SK-N-MC (cell line): Measurements from ENCODE around the gene CASZ1.

ENCODE experiments used
- DNase-seq: peaks from one replicate; pipeline ENCODE4 v3.0.0-alpha.2; 2011; ENCODE audit warnings: low read depth, low spot score
- H3K27ac ChIP-seq: fragments of 200-600 bp; sonication (generic); 2 replicates; pipeline ENCODE4 v1.5.1; 2016; ENCODE audit warnings: mixed run types
- H3K36me3 ChIP-seq: fragments of 200-600 bp; sonication (generic); 2 replicates; pipeline ENCODE4 v1.6.1; 2017; ENCODE audit warnings: antibody characterized with exemption, low read length, mixed read lengths; ENCODE audit not compliant: insufficient read depth
- H3K4me3 ChIP-seq: fragments of 200-600 bp; sonication (generic); 2 replicates; pipeline ENCODE4 v1.5.1; 2016
- H3K9ac ChIP-seq: fragments of 200-600 bp; sonication (generic); 2 replicates; pipeline ENCODE4 v1.8.0; 2017; ENCODE audit warnings: mixed run types, mixed read lengths; ENCODE audit not compliant: insufficient read length
- H3K9me3 ChIP-seq: fragments of 200-600 bp; sonication (generic); 2 replicates; pipeline ENCODE4 v1.6.1; 2017; ENCODE audit warnings: low read depth, mild to moderate bottlenecking, antibody characterized with exemption, low read length, moderate library complexity, mixed read lengths
- EZH2 ChIP-seq: fragments of 200-600 bp; sonication (generic); IDR thresholded peaks from one replicate; pipeline ENCODE4 v1.6.1; 2017; ENCODE audit warnings: antibody characterized with exemption
- FOXP2 ChIP-seq: optimal IDR thresholded peaks from 2 replicates; pipeline ENCODE3; 2011; ENCODE audit warnings: mild to moderate bottlenecking, moderate library complexity; ENCODE audit not compliant: insufficient read depth; ENCODE audit errors: extremely low read length, control extremely low read depth
- POLR2AphosphoS5 ChIP-seq: IDR thresholded peaks from 2 replicates; pipeline ENCODE4 v1.6.1; 2012; ENCODE audit warnings: mild to moderate bottlenecking, low read depth, low read length, borderline replicate concordance

Gene CASZ1

GRCh38 chr1:10724511-10724910, 71.9 kb downstream of the CASZ1 start:
- H3K27ac ChIP-seq, result peak overlapping the region; percentile 78; the same call in 1 of the 2 replicates
- H3K36me3 ChIP-seq, result no peaks in the 10 kb centered on the region
- H3K4me3 ChIP-seq, result peak overlapping the region; percentile 73
- no peak for DNase-seq
- H3K9ac ChIP-seq, result no peak overlapping the region
- no peaks in the 10 kb centered on the region for H3K9me3 ChIP-seq
- TF ChIP-seq POLR2AphosphoS5, result no peak
- TF ChIP-seq EZH2, result no peak
- no peak for TF ChIP-seq FOXP2

- no peak for DNase-seq
- Histone ChIP-seq H3K36me3 (no peaks in the 10 kb centered on the region), H3K4me3 (peak overlapping the region; percentile 73; the same call in 1 of the 2 replicates), H3K9me3 (no peaks in the 10 kb centered on the region), H3K9ac (no peak overlapping the region), H3K27ac (peak overlapping the region; percentile 78; the same call in 1 of the 2 replicates)
- TF ChIP-seq EZH2 (no peak), FOXP2 (no peak), POLR2AphosphoS5 (no peak)
These were observed 72.4 kb downstream of the CASZ1 start for GRCh38 chr1:10724052-10724494.

- H3K4me3 ChIP-seq, result no peak overlapping the region
- H3K9ac ChIP-seq, result no peak overlapping the region
- no peaks in the 10 kb centered on the region for H3K9me3 ChIP-seq
- TF ChIP-seq FOXP2, result no peak
- no peak for TF ChIP-seq EZH2
- TF ChIP-seq POLR2AphosphoS5, result no peak
- DNase-seq, result no peak
- H3K27ac ChIP-seq, result no peak overlapping the region
- no peaks in the 10 kb centered on the region for H3K36me3 ChIP-seq
These were observed 73.1 kb downstream of the CASZ1 start for GRCh38 chr1:10723317-10723716.

- Histone ChIP-seq H3K36me3 (no peaks in the 10 kb centered on the region), H3K4me3 (no peak overlapping the region), H3K9ac (no peak overlapping the region), H3K27ac (no peak overlapping the region), H3K9me3 (no peaks in the 10 kb centered on the region)
- TF ChIP-seq EZH2 (no peak), FOXP2 (no peak), POLR2AphosphoS5 (no peak)
- no peak for DNase-seq
These were observed 73.6 kb downstream of the CASZ1 start for GRCh38 chr1:10722803-10723202.

- Histone ChIP-seq H3K27ac (no peak overlapping the region), H3K4me3 (no peak overlapping the region), H3K9me3 (no peaks in the 10 kb centered on the region), H3K36me3 (no peaks in the 10 kb centered on the region), H3K9ac (no peak overlapping the region)
- TF ChIP-seq EZH2 (no peak), POLR2AphosphoS5 (no peak), FOXP2 (no peak)
- DNase-seq, result no peak
These were observed 74.8 kb downstream of the CASZ1 start for GRCh38 chr1:10721381-10722321.

- Histone ChIP-seq H3K27ac (no peak overlapping the region), H3K9me3 (no peaks in the 10 kb centered on the region), H3K9ac (no peak overlapping the region), H3K4me3 (no peak overlapping the region), H3K36me3 (no peaks in the 10 kb centered on the region)
- no peak for DNase-seq
- TF ChIP-seq POLR2AphosphoS5 (no peak), FOXP2 (no peak), EZH2 (no peak)
These were observed 75.8 kb downstream of the CASZ1 start for GRCh38 chr1:10720635-10721034.

GRCh38 chr1:10718083-10718415, 78.4 kb downstream of the CASZ1 start:
- Histone ChIP-seq H3K4me3 (no peak overlapping the region), H3K9me3 (no peaks in the 10 kb centered on the region), H3K27ac (no peak overlapping the region), H3K36me3 (no peaks in the 10 kb centered on the region), H3K9ac (no peak overlapping the region)
- TF ChIP-seq FOXP2 (no peak), EZH2 (no peak), POLR2AphosphoS5 (no peak)
- DNase-seq, result no peak

GRCh38 chr1:10717296-10718082, 79.0 kb downstream of the CASZ1 start:
- no peak overlapping the region for H3K4me3 ChIP-seq
- H3K9ac ChIP-seq, result no peak overlapping the region
- DNase-seq, result no peak
- H3K36me3 ChIP-seq, result no peaks in the 10 kb centered on the region
- no peaks in the 10 kb centered on the region for H3K9me3 ChIP-seq
- no peak overlapping the region for H3K27ac ChIP-seq
- TF ChIP-seq POLR2AphosphoS5 (no peak), FOXP2 (no peak), EZH2 (no peak)

- Histone ChIP-seq H3K27ac (no peak overlapping the region), H3K9me3 (no peaks in the 10 kb centered on the region), H3K9ac (no peak overlapping the region), H3K36me3 (no peaks in the 10 kb centered on the region), H3K4me3 (no peak overlapping the region)
- TF ChIP-seq FOXP2 (no peak), POLR2AphosphoS5 (no peak), EZH2 (no peak)
- no peak for DNase-seq
These were observed 79.6 kb downstream of the CASZ1 start for GRCh38 chr1:10716840-10717239.
